ENCODE data around the gene PSAPL1.

- TF ChIP-seq EZH2 (IDR thresholded peaks at IDR 0.05; ENCODE audit: low read depth) = no peak
- TF ChIP-seq CTCF (conservative IDR thresholded peaks at IDR 0.05) = no peak
Observed at GRCh38 chr4:7389101-7389701, 45.5 kb downstream of the PSAPL1 start.

Measured in PC-9 (cell line).